SK-N-SH (cell line): ENCODE results near the gene SLC6A17.

Source experiments
- GABPA ChIP-seq: IDR thresholded peaks from 2 replicates; pipeline ENCODE4 v1.4.0; 2012; ENCODE audit warnings: low read depth, mild to moderate bottlenecking
- MXI1 ChIP-seq: IDR thresholded peaks from 2 replicates; pipeline ENCODE4 v1.6.1; 2012; ENCODE audit warnings: mild to moderate bottlenecking, low read depth, low read length, improper control_type of control experiment
- POLR2AphosphoS5 ChIP-seq: IDR thresholded peaks from 2 replicates; pipeline ENCODE4 v1.6.1; 2012; ENCODE audit warnings: low read depth, low read length
- RAD21 ChIP-seq: IDR thresholded peaks from 2 replicates; pipeline ENCODE4 v1.6.1; 2012; ENCODE audit warnings: mild to moderate bottlenecking, low read length
- RFX5 ChIP-seq: IDR thresholded peaks from 2 replicates; pipeline ENCODE4 v1.6.1; 2012; ENCODE audit warnings: mild to moderate bottlenecking, improper control_type of control experiment, low read length
- SIN3A ChIP-seq: IDR thresholded peaks from 2 replicates; pipeline ENCODE4 v1.6.1; 2012; ENCODE audit warnings: low read depth, mild to moderate bottlenecking, low read length, moderate library complexity, borderline replicate concordance
- TAF1 ChIP-seq: IDR thresholded peaks from 2 replicates; pipeline ENCODE4 v1.6.1; 2012; ENCODE audit warnings: low read depth, mild to moderate bottlenecking, low read length, moderate library complexity, borderline replicate concordance
- TCF12 ChIP-seq: IDR thresholded peaks from 2 replicates; pipeline ENCODE4 v1.4.0; 2012
- TF ChIP-seq, protein P1 (sequence below): IDR thresholded peaks from 2 replicates; pipeline ENCODE4; 2012
- TF ChIP-seq, protein P2 (sequence below): fragments of 200-600 bp; sonication (generic); IDR thresholded peaks from 2 replicates; pipeline ENCODE4 v1.6.1; 2017; ENCODE audit warnings: antibody characterized with exemption, mild to moderate bottlenecking, moderate library complexity

DNA sequence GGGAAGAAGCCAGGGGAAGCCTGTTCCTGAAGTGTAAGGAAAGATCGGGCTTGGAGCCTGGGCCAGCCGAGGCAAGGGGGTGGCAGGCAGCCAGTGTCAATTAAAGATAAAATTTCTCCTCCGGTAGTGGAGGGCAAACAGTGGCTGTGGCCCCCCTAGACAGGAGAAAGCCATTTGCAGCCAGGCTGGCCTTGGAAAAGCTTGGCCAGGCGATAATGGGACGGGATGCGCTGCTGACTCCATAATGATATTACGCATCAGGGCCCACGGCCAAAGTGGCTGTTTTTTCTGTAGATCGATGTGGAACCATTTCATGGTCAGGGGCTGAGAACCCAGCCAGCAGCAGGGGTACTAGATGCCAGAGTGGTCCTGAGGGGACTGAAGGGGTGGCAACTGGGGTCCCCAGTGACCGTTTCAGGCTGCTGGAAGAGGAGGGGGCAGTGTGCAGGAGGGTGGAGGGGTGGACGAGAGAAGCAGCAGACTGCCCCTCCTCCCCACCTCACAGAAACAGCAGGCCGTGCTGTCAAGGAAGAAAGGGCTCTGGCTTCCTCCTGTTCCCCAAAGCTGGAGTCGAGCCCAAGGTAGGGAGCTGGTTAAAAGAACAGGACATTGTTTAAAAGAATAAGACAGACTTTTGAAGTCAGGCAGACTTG, 85.0 kb downstream of the SLC6A17 start:
- TF ChIP-seq RAD21 (peak; percentile 17; the same call in 1 of the 2 replicates), POLR2AphosphoS5 (no peak), SIN3A (no peak), TAF1 (no peak), MXI1 (no peak), GABPA (no peak), RFX5 (no peak; the same call in 1 of the 2 replicates), TCF12 (no peak)
- TF ChIP-seq, protein P1, sequence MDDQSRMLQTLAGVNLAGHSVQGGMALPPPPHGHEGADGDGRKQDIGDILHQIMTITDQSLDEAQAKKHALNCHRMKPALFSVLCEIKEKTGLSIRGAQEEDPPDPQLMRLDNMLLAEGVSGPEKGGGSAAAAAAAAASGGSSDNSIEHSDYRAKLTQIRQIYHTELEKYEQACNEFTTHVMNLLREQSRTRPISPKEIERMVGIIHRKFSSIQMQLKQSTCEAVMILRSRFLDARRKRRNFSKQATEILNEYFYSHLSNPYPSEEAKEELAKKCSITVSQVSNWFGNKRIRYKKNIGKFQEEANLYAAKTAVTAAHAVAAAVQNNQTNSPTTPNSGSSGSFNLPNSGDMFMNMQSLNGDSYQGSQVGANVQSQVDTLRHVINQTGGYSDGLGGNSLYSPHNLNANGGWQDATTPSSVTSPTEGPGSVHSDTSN = no peak
- TF ChIP-seq, protein P2, sequence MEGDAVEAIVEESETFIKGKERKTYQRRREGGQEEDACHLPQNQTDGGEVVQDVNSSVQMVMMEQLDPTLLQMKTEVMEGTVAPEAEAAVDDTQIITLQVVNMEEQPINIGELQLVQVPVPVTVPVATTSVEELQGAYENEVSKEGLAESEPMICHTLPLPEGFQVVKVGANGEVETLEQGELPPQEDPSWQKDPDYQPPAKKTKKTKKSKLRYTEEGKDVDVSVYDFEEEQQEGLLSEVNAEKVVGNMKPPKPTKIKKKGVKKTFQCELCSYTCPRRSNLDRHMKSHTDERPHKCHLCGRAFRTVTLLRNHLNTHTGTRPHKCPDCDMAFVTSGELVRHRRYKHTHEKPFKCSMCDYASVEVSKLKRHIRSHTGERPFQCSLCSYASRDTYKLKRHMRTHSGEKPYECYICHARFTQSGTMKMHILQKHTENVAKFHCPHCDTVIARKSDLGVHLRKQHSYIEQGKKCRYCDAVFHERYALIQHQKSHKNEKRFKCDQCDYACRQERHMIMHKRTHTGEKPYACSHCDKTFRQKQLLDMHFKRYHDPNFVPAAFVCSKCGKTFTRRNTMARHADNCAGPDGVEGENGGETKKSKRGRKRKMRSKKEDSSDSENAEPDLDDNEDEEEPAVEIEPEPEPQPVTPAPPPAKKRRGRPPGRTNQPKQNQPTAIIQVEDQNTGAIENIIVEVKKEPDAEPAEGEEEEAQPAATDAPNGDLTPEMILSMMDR = no peak
